ENCODE measurements around the gene GATAD2B.

Gene GATAD2B

DNA sequence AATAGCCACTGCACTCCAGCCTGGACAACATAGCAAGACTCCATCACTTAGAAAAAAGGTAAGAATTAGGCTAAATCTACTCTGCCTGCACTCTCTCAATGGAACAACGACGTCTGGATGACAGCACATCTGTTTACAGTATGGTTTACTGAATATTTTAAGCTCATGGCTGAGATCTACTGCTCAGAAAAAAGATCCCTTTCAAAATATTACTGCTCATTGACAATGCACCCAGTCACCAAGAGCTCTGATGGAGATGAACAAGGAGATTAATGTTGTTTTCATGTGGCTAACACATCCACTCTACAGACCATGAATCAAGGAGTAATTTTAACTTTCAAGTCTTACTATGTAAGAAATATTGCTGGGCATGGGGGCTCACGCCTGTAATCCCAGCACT, 89.6 kb downstream of the GATAD2B start:
- H3K27ac ChIP-seq = no peak overlapping the region
- ChIA-PET POLR2A (ENCODE audit: low non-redundant PET) (no interaction called here), CTCF (no interaction called here)
- DNase-seq (ENCODE audit: low spot score) = no peak
- TF ChIP-seq, protein P1, sequence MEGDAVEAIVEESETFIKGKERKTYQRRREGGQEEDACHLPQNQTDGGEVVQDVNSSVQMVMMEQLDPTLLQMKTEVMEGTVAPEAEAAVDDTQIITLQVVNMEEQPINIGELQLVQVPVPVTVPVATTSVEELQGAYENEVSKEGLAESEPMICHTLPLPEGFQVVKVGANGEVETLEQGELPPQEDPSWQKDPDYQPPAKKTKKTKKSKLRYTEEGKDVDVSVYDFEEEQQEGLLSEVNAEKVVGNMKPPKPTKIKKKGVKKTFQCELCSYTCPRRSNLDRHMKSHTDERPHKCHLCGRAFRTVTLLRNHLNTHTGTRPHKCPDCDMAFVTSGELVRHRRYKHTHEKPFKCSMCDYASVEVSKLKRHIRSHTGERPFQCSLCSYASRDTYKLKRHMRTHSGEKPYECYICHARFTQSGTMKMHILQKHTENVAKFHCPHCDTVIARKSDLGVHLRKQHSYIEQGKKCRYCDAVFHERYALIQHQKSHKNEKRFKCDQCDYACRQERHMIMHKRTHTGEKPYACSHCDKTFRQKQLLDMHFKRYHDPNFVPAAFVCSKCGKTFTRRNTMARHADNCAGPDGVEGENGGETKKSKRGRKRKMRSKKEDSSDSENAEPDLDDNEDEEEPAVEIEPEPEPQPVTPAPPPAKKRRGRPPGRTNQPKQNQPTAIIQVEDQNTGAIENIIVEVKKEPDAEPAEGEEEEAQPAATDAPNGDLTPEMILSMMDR (conservative IDR thresholded peaks at IDR 0.05; ENCODE audit: low read depth) = no peak

DNA sequence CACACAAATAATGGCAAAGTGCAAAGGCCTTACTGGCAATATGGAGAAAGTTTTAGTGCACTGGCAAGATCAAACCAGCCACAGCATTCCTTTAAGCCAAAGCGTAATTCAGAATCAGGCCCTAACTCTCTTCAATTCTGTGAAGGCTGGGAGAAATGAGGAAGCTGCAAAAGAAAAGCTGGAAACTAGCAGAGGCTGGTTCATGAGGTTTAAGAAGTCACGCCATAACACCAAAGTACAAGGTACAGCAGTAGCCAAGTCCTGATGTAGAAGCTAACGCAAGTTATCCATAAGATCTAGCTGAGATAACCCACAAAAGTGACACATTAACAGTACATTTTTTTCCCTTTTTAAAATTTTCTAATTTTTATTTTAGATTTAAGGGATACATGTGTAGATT, 90.5 kb downstream of the GATAD2B start:
- no peak for DNase-seq (ENCODE audit: low spot score)
- POLR2A ChIA-PET (ENCODE audit: low non-redundant PET) = no interaction called here
- no peak overlapping the region for H3K27ac ChIP-seq
- CTCF ChIA-PET = interaction anchor here (0.7 kb wide), 1 partner anchor 25 kb away, joined by 4 read pairs; no protein-coding TSS in a partner anchor
- TF ChIP-seq, protein P1 (conservative IDR thresholded peaks at IDR 0.05; ENCODE audit: low read depth) = no peak

- DNase-seq (ENCODE audit: low spot score) = no peak
- TF ChIP-seq, protein P1 (conservative IDR thresholded peaks at IDR 0.05; ENCODE audit: low read depth) = no peak
- ChIA-PET POLR2A (ENCODE audit: low non-redundant PET) (no interaction called here), CTCF (interaction anchor here (0.6 kb wide), 1 partner anchor 15 kb away, joined by 9 read pairs; no protein-coding TSS in a partner anchor)
- H3K27ac ChIP-seq = no peak overlapping the region
Observed at GRCh38 chr1:153831026-153831425, 91.7 kb downstream of the GATAD2B start.

- POLR2A ChIA-PET (ENCODE audit: low non-redundant PET) = no interaction called here
- H3K27ac ChIP-seq = no peak overlapping the region
- CTCF ChIA-PET = interaction anchor here (1.0 to 1.2 kb wide), 2 partner anchors 19 to 56 kb away, joined by 3 to 4 read pairs; no protein-coding TSS in a partner anchor
- DNase-seq (ENCODE audit: low spot score) = no peak
- TF ChIP-seq, protein P1 (conservative IDR thresholded peaks at IDR 0.05; ENCODE audit: low read depth) = no peak
Observed at GRCh38 chr1:153827168-153827964, 95.4 kb downstream of the GATAD2B start.

- TF ChIP-seq, protein P1 (conservative IDR thresholded peaks at IDR 0.05; ENCODE audit: low read depth) = no peak
- CTCF ChIA-PET = interaction anchor here (0.7 kb wide), 1 partner anchor 139 kb away, joined by 4 read pairs; no protein-coding TSS in a partner anchor
- no peak overlapping the region for H3K27ac ChIP-seq
- POLR2A ChIA-PET (ENCODE audit: low non-redundant PET) = no interaction called here
- DNase-seq (ENCODE audit: low spot score) = no peak
Observed at GRCh38 chr1:153818876-153819275, 103.9 kb downstream of the GATAD2B start.

DNA sequence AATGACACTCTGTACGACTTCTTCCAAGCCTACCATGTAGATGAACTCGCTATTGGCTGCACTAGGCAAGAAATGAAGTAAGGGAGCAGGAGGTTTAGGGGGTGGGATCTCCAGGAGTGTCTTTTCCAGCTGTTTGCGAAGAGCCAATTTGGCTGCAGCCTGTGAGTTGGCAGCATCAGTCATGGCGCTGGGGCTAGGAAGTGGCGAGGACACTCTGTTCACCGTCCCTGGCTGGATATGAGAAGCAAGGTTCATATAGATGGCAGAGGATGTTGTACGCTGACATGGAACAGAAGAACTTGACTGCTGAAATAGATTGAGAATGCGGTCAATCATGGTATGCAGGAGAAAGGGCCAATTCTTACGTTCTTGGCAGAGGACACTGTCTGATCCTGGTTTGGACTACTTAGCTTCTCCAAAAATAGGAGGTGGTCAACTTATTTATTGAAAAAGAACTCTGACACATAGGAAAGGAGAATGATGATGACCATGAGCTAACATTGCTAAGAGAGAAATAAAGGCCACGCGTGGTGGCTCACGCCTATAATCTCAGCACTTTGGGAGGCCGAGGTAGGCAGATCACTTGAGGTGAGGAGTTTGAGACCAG, 106.4 kb downstream of the GATAD2B start:
- no peak overlapping the region for H3K27ac ChIP-seq
- TF ChIP-seq, protein P1 (conservative IDR thresholded peaks at IDR 0.05; ENCODE audit: low read depth) = no peak
- DNase-seq (ENCODE audit: low spot score) = no peak
- ChIA-PET CTCF (interaction anchor here (1.5 kb wide), 1 partner anchor 20 kb away, joined by 4 read pairs; no protein-coding TSS in a partner anchor), POLR2A (ENCODE audit: low non-redundant PET) (no interaction called here)

Data from RWPE1 (cell line).